Kidney (tissue), 14 donors: ENCODE data around the gene PEX11A. TPM values are rescaled to one million over a fixed set of nuclear protein-coding genes. Genes with fewer than 3 reads are reported as not detected.

Experiments
- DNase-seq, 5 donors: peaks; one replicate each; pipeline ENCODE4 v3.0.0-alpha.2; 2013 to 2020
- FAIRE-seq: peaks from 2 replicates; lab custom pipeline; 2012; peaks lifted over from hg19 to GRCh38; lab: Jason Lieb, UNC
- H3K27ac ChIP-seq, 2 donors: one replicate each; pipeline ENCODE4 v1.7.0; 2013; ENCODE audit warnings: low read depth in 2 of 2, low read length in 2 of 2, inconsistent platforms in 1 of 2
- H3K27me3 ChIP-seq: one replicate; pipeline ENCODE4 v1.7.1; 2013; ENCODE audit warnings: low read length, inconsistent platforms; ENCODE audit not compliant: control insufficient read depth, insufficient read depth
- H3K36me3 ChIP-seq, 3 donors: one replicate each; pipeline versions ENCODE4 v1.7.0 to v1.7.1; 2013; ENCODE audit warnings: low read length in 3 of 3, control low read depth in 1 of 3, inconsistent platforms in 1 of 3; ENCODE audit not compliant: insufficient read depth in 3 of 3, control insufficient read depth in 2 of 3
- H3K4me1 ChIP-seq, 3 donors: one replicate each; pipeline versions ENCODE4 v1.7.0 to v1.7.1; 2013; ENCODE audit warnings: low read length in 3 of 3, inconsistent platforms in 1 of 3, low read depth in 1 of 3; ENCODE audit not compliant: control insufficient read depth in 2 of 3, insufficient read depth in 2 of 3
- H3K4me3 ChIP-seq, 3 donors: one replicate each; pipeline versions ENCODE4 v1.7.0 to v1.8.1; 2013; ENCODE audit warnings: low read length in 3 of 3, control low read depth in 1 of 3, inconsistent platforms in 1 of 3
- H3K9ac ChIP-seq, 3 donors: one replicate each; pipeline versions ENCODE4 v1.7.0 to v1.7.1; 2013; ENCODE audit warnings: low read length in 3 of 3, control low read depth in 1 of 3, inconsistent platforms in 1 of 3
- H3K9me3 ChIP-seq, 3 donors: one replicate each; pipeline versions ENCODE4 v1.7.0 to v1.7.1; 2013; ENCODE audit warnings: low read length in 3 of 3, control low read depth in 1 of 3, inconsistent platforms in 1 of 3; ENCODE audit not compliant: control insufficient read depth in 2 of 3, insufficient read depth in 1 of 3
- intact Hi-C: fragments of 100-400 bp; cut with DNase I; formaldehyde crosslinking; loops from one replicate; pipeline ENCODE4 v1.11.1; 2022
- polyA plus RNA-seq: library from polyadenylated mRNA; stranded (reverse); fragments of 350-450 nt; fragmentation: Illumina TruSeq; extraction: RNeasy Lipid Tissue Mini Kit (QIAGEN cat#74804); gene quantifications from one replicate; pipeline ENCODE4 v1.2.3, GENCODE V29; 2014; ENCODE audit warnings: low read depth, low replicate concordance; ENCODE audit not compliant: insufficient read depth
- total RNA-seq: library from RNA; stranded (reverse); fragmentation: NEBNext Ultra II Directional; extraction: Animal tissue kit (Norgen Biotek cat#: 25700); gene quantifications from one replicate; pipeline ENCODE4 v1.2.1, GENCODE V29; 2021
- TF ChIP-seq, protein P1 (sequence below): IDR thresholded peaks from 3 replicates; pipeline ENCODE4 v1.5.1; 2012; ENCODE audit warnings: mild to moderate bottlenecking, moderate library complexity, borderline replicate concordance; ENCODE audit not compliant: insufficient read depth; ENCODE audit errors: extremely low read depth
- donor health status: control.
- donor health status: control.
- donor health status: control.
- donor health status: control.
- donor health status: control.
- donor health status: DM: yes; HTN: yes; CAD: no.
- donor health status: Normal renal cell carcinoma (clear cell type).

The PEX11A gene
- total and polyA plus RNA-seq, 2 donors from 2014 or later, result 7.7 to 13.7 TPM

DNA sequence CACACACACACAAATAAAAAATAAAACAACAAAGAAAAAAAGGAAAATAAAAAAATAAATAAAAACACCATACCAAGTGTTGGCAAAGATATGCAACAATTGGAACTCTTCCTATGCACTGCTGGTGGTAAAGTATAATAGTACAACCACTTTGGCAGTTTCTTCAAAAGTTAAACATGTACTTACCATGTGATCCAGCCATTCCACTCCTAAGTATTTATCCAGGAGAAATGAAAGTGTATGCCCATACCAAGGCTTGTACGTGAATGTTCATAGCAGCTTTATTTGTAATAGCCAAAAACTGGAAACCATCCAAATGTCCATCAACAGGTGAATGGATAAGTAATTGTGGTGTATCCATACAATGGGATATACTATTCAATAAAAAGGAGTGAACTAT, 17.0 kb upstream of the PEX11A start:
- H3K27me3 ChIP-seq, result no peaks in the 10 kb centered on the region
- H3K4me3 ChIP-seq, result no peak overlapping the region
- DNase-seq (no peak), FAIRE-seq (no peak)
- intact Hi-C loops, result no loop called here
- no peaks in the 10 kb centered on the region for H3K36me3 ChIP-seq
- no peak overlapping the region for H3K27ac ChIP-seq
- H3K4me1 ChIP-seq, result no peaks in the 10 kb centered on the region
- no peak overlapping the region for H3K9ac ChIP-seq
- H3K9me3 ChIP-seq, result no peaks in the 10 kb centered on the region
- TF ChIP-seq, protein P1, sequence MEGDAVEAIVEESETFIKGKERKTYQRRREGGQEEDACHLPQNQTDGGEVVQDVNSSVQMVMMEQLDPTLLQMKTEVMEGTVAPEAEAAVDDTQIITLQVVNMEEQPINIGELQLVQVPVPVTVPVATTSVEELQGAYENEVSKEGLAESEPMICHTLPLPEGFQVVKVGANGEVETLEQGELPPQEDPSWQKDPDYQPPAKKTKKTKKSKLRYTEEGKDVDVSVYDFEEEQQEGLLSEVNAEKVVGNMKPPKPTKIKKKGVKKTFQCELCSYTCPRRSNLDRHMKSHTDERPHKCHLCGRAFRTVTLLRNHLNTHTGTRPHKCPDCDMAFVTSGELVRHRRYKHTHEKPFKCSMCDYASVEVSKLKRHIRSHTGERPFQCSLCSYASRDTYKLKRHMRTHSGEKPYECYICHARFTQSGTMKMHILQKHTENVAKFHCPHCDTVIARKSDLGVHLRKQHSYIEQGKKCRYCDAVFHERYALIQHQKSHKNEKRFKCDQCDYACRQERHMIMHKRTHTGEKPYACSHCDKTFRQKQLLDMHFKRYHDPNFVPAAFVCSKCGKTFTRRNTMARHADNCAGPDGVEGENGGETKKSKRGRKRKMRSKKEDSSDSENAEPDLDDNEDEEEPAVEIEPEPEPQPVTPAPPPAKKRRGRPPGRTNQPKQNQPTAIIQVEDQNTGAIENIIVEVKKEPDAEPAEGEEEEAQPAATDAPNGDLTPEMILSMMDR, result no peak

GRCh38 chr15:89704411-89704810, 13.9 kb upstream of the PEX11A start:
- intact Hi-C loops, result no loop called here
- no peaks in the 10 kb centered on the region for H3K4me1 ChIP-seq
- no peaks in the 10 kb centered on the region for H3K27me3 ChIP-seq
- FAIRE-seq, result no peak
- no peak for DNase-seq
- no peaks in the 10 kb centered on the region for H3K9me3 ChIP-seq
- TF ChIP-seq, protein P1, result no peak
- H3K36me3 ChIP-seq, result no peaks in the 10 kb centered on the region
- H3K27ac ChIP-seq, result no peak overlapping the region
- H3K4me3 ChIP-seq, result no peak overlapping the region
- H3K9ac ChIP-seq, result no peak overlapping the region

GRCh38 chr15:89695198-89695597, 4.6 kb upstream of the PEX11A start:
- Histone ChIP-seq H3K9ac (no peak overlapping the region), H3K27me3 (no peaks in the 10 kb centered on the region), H3K27ac (no peak overlapping the region), H3K4me1 (no peaks in the 10 kb centered on the region), H3K9me3 (no peaks in the 10 kb centered on the region), H3K4me3 (no peak overlapping the region), H3K36me3 (no peaks in the 10 kb centered on the region)
- DNase-seq (no peak), FAIRE-seq (no peak)
- TF ChIP-seq, protein P1, result no peak
- intact Hi-C loops, result no loop called here

DNA sequence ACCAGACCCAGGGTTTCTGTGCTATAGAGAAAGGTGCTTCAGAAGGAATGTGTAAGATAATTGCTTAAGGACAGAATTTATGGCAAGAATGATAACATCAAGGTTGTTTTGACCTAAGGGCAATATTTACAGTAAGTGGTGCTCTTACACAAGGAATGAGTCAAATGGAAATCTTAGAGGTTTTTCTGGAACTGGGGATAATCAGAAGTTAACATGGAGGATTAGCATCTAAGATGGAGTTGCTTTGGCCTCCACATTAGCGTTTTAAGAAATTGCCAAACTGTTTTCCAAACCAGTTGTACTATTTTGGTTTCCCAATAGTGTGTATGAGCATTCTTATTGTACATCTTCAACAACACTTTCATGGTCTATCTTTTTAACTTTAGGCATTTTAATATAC, 3.1 kb upstream of the PEX11A start:
- DNase-seq, result no peak
- no peak for FAIRE-seq
- no peaks in the 10 kb centered on the region for H3K27me3 ChIP-seq
- peaks cover 0 to 3% (median 0%) of the 10 kb centered on the region in 3 donors for H3K4me1 ChIP-seq
- no peak overlapping the region for H3K27ac ChIP-seq
- H3K4me3 ChIP-seq, result no peak overlapping the region
- no peak overlapping the region for H3K9ac ChIP-seq
- TF ChIP-seq, protein P1, result no peak
- intact Hi-C loops, result no loop called here
- H3K36me3 ChIP-seq, result no peaks in the 10 kb centered on the region
- no peaks in the 10 kb centered on the region for H3K9me3 ChIP-seq
